HG03045 (cell line): ENCODE results near the gene RILPL1.
"Not testable (repeated sequence)": the region's sequence is repeated elsewhere in the genome, so short reads cannot be mapped to it uniquely, and the experiment has no call there.

Experiments
- ATAC-seq: cut with Tn5 transposase; IDR thresholded peaks from one replicate; pipeline ENCODE4 v1.9.1; 2021; ENCODE audit warnings: mild to moderate bottlenecking, moderate library complexity; ENCODE audit not compliant: unreplicated experiment

RILPL1 gene

DNA sequence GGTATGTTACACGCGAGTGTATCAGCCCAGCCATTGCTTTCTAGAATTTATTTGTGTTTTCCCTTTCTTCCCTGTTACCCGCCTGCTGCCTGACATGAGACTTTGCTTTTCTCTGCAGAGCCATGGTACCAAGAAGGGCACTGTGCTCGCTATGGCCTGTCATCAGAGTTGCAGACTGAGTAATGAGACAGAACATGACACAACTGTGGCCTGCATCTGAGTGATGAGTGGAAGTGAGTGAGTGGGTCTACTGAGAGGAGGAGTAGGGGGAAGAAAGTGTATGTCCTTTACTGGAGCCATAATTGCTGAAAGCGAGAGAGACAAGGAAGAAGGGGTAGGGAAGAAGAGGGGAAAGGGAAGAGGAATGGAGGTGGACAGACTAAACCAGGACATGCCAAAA is 2.9 kb downstream of the RILPL1 start:
- no peak for ATAC-seq

DNA sequence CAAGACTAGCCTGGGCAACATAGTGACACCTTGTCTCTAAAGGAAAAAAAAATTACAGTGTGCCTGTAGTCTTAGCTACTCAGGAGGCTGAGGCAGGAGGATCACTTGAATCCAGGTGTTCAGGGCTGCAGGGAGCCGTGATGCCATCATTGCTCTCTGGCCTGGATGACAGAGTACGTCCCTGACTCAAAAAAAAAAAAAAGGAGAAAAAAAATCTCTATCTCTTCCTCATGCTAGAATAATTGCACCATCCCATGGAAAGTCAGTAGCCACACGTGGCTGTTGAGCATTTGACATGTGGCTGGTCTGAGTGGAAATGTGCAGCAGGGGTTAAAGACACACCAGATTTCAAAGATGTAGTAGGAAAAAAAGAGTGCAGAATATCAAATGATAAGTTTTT is 3.8 kb downstream of the RILPL1 start:
- ATAC-seq: no peak

DNA sequence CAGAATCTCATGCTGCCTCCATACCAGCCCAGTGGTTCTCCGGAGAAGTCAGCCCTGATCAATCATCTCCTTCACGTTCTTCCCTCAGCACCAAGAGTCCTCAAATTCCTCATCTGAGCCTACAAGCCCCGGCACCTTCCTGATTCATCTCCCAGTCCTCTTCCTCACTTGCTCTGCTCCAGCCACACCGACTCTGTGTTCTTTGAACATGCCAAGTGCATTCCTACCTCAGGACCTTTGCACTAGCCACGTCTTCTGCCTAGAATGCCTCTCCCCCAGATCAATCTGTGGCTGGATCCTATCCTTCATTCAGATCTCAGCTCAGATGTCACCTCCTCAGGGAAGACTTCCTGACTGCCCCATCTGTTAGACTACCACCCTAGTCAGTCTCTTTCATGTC is 4.7 kb downstream of the RILPL1 start:
- no peak for ATAC-seq

DNA sequence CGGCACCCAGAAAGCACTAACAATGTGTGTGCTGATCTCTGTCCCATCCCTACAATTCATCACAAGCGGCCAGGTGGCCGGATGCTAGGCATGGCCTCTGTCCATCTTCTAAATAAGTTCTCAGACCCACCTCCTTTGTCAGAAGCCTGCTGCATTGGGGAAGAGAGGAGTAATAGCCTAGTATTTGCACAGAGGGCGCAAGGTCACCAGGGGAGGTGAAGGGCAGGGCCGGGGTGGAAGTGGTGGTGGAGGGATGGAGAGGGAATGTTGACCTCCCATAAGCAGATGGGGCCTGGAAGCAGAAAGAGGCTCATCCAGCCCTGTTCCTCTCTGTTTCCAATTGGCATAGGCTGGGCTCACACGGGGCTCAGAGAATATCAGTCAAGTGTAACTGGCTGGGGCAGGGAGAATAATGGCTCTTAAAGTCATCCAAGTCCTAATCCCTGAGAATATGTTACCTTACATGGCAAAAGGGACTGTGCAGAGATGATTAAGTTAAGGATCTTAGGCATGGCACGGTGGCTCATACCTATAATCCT is 6.9 kb downstream of the RILPL1 start:
- no peak for ATAC-seq

DNA sequence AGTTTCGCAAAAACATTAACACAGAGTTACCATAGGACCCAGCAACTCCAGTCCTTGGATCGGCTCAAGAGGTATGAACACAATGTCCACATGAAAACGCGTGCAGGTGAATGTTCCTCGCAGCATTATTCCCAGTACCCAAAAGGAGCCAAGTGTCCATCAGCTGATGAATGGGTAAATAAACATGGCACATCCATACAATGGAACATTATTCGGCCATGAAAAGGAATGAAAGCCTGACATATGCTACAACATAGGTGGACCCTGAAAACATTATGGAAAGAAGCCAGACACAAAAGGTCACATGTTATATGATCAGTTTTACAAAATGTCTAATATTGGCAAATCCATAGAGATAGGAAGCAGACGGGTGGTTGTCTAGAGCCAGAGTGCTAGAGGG is 9.1 kb downstream of the RILPL1 start:
- no peak for ATAC-seq

DNA sequence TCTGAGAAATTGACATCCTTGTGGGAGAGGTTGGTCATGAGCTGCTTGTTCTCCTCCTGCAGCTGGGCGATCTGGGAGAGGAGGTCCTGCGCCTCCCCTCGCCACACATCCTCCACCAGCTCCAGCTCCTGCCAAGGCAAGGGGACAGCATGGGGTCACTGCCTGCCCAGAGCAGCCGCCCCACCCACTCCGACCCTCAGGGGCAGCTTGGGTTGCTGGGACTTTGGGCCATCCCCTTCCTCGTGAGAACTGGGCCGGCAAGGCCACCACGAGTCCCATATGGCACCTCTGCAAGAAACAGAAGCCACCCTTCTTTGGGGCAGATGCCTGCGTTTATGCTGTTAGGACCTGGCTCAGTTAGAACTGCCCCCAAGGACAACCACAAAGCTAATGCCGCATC is 10.0 kb downstream of the RILPL1 start:
- no peak for ATAC-seq

DNA sequence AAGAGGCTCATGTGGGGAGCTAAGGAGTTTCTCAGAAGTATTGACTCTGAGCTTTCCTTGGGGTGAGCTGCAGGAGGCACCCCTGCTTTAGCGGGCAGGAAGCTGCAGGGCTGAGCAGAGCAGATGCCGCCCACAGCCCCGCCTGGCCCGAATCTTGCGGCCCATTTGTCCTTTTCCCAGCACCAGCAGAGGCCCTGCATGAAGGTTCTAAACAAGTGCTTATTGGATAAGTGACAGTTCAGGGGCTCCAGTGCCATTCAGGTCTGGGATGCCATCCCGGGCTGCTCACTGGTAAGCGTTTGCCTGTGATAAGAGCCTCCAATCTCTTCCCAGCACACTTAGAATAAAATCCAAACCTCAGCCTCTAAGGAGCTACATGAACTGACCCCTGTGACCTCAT is 11.4 kb downstream of the RILPL1 start:
- ATAC-seq: no peak

DNA sequence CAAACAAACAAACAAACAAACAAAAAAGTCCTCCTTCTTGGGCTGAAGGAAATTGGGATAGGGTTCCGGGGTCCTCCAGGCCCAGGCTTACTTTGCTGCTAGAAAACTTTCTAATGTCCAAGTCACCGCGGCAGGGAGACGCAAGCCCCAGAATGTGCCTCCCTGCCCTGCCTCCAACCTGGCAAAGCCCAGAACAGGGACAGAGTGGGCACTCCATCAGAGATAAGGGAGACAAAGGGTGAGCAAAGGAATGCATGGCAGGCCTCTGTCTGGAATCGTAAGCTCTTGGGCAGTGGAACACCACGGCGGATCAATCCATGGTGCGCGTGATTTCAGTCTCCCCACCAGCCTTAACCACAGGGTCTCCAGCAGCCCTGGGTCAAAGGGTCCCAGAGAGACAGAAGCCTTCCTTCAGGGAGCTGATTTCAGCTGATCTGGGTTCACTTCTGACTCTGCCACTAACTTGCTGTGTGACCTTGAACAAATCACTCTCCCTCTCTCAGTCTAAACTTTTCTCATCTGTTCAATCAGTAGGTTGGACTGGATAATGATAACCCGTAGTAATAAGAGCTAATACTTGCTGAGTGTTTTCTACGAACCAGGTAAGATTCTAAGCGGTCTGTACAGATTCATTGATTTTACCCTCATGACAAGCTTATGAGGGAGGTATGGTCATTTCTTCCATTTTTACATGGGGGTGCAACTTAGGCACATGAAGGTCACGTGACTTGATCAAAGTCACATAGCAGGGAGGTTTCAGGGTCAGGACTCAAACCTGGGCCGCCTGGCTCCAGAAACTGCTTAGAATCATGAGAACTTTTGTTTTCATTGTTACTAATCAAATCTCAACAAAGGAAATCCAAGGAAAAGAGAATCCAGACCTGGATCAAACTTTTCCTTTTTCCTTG is 12.7 kb downstream of the RILPL1 start:
- ATAC-seq: no peak

DNA sequence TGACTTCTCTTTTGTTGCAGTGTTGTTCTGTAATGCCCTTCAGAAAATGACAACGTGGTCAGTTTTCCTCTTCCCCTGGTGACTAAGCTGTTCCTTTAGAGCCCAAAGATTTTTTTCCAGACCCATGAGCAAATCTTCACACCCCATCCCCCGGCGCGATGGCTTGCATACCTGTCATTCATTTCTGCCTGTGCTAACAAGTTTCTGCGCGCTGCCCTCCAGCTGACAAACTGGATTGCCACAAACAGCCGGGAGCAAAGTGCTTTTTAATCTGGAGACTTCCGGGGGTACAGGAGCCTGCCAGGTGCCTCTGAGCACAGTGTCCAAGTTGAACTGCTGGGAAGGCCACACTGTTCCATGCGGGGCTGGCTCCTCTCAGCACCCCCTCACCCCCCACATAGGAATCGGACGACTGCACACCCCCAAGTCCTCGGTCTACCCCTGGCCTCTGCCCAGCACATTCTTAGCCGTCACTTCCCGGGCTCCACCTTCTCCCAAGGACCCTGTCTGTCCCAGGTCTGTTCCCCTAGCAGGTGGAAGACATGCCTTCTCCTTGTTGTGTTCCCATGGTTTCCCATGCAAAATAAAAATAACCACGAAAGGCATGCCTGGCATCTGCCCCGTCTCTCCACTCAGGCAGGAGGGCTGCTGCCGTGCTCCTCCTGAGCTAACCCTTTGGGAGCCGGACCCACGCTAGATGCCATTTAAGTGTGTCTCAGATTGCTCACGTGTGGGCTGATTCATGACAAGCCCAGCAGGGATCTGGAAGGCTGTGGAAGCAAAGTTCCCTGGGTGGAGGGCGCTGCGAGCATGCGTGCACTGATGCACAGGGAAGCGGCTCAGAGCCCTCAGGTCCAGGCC is 14.1 kb downstream of the RILPL1 start:
- ATAC-seq: no peak

DNA sequence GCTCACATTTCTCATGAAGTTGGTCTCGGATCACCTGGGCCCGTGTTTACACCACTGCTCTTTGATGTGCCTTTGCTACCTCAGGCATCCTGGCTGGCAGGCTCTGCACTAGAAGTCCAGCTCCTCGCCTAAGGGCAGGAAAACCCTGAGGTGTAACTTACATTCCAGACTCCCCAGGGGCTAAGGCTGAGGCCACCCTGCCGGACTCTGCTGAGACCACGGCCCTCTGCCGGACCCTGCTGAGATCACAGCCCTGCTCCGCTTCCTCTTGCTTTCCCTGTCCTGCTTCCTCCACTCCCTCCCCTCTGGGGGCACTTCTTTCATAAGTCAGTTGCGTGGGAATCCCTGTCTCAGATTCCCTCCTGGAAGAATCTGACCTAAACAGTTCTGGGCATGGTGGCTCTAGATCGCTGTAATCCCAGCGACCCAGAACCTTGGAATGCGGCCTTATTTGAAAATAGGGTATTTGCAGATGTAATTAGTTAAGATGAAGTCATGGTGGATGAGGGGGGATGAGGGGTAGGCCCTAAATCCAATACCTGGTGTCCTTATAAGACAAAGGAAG is 17.2 kb downstream of the RILPL1 start:
- ATAC-seq: no peak

DNA sequence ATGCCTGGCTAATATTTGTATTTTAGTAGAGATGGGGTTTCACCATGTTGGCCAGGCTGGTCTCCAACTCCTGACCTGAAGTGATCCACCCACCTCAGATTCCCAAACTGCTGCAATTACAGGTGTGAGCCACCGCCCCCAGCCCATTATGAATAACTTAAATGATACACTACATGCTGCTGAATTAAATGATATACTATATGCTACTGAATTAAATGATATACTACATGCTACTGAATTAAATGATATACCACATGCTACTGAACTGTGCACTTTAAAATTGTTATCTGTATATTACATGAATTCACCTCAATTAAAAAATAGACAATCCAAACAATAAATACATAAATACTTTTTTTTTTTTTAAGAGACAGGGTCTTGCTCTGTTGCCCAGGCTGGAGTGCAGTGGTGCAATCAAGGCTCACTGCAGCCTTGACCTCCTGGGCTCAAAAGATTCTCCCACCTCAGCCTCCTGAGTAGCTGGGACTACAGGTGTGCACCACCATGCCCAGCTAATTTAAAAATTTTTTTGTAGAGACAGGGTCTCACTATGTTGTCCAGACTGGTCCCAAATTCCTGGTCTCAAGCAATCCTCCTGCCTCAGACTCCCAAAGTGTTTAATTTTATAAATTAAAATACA is 18.8 kb downstream of the RILPL1 start:
- ATAC-seq: not testable (repeated sequence)

DNA sequence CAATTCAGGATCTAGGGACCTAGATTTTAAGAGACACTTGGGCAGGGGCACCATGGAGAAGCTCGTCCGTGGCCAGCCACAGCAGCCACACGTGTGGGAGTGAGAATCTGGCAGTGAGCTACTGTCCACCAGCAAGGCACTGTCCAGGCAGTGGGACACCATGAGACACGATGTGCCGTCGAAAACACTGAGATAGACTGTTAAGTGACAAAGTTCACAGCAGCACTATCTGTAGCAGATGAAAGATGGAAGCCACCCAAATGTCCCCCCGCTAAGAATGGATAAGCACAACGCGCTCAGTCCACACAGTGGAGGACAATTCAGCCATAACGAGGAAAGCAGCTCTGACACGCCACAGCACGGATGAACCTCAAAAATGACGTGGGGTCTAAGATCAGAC is 19.7 kb downstream of the RILPL1 start:
- ATAC-seq: no peak

DNA sequence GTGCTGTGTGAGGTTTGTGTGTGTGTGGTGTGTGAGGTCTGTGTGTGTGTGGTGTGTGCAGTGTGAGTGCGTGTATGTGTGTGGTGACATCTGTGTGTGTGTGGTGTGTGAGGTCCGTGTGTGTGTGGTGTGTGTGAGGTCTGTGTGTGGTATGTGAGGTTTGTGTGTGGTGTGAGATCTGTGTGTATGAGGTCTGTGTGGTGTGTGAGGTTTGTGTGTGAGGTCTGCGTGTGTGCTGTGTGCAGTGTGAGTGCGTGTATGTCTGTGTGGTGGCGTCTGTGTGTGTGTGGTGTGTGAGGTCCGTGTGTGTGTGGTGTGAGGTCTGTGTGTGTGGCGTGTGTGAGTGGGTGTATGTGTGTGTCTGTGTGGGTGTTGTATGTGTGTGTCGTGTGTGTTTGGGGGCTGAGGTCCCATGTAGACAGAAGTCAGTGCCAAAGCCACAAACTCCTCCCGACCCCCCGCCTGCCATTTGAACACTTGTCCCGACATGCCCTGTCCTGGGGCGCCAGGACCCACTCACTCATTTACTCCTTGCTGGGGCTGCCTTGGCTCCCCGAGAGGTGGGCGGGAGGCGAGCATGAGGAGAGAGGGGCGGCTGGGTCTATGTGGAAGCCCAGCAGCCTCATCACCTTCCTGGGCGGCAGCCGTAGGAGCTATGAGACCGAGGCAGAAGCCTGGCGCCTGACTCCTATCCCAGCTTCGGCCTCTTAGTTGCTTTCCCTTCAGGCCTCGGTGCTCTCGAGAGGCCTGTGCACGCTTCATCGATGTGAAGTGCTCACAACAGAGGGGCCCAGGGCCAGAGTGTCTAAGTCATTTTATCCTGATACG is 20.5 kb downstream of the RILPL1 start:
- no peak for ATAC-seq

DNA sequence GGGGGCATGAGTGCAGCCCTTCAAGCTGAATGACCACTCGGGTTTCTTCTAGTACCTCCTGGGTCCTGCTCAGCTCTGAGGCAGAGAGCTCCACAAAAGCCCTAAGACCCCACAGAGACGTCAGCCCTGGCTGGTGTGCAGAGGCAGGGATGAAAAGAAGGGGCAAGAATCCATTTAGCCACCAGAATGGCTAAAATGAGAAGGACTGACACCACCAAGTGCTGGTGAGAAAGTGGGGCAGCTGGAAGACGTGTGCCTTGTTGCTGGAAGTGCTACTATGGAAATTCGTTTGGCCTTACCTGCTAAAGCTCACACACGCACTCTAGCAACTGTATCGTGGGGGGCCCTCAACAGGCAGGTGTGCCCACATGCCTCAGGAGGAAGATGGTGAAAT is 26.7 kb downstream of the RILPL1 start:
- ATAC-seq: no peak

DNA sequence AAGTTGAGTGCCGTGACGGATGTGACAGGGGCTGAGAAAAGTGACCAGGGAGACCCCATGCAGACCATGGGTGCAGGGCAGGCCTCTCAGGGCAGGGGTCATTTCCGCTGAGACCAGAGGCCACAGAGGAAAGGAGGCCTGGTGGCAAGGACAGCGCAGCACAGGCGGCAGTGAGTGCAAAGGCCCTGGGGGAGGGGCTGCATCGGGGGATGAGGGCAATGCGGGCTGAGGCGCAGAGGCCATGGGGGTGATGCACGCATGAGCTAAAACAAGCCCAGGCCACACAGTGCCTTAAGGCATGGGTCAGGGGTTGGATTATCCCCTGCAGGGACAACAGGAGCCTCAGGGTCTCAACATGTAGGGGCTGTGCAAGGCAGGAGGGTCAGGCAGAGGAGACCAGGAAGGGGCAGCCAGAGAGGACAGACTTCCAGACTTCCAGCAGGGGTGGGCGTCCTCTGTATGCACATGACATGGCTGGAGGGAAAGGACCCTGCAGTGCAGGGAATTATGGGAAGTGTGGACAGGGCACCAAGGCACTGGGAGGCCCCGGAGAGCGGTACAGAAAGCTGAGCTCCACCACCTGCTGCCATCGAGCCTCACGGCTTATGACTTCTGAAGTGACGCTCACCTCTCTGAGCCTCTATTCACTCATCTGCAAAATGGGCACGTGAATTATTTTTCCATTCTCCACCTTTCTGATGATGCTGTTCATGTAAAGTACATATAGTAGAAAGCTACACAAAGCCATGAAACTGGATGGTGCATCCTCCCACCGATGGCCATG is 27.3 kb downstream of the RILPL1 start:
- ATAC-seq: no peak

DNA sequence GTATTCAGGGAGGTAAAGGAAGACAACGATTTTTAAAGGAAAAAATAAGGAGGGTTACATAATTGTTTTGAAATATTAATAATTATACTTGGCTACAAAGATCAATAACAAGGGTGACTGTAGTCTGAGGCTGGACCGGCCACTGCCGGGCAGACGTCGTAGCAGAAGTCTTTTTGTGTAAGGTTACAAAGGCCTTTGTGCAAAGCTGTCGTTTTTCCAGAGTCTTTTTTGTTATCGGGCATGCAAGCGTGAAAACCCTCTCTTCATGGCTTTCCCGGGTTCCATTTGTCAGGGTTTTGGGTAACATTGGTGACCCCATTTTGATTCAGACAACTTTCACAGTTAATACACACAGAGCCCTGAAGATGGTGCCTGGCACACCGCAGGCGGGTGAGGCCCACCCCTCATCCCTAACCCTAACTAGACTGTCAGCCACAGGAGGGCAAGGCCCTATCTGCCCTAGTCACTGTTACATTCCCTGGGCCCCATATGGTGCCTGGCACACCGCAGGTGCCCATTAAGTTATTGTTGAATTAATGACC is 31.3 kb downstream of the RILPL1 start:
- ATAC-seq: no peak

DNA sequence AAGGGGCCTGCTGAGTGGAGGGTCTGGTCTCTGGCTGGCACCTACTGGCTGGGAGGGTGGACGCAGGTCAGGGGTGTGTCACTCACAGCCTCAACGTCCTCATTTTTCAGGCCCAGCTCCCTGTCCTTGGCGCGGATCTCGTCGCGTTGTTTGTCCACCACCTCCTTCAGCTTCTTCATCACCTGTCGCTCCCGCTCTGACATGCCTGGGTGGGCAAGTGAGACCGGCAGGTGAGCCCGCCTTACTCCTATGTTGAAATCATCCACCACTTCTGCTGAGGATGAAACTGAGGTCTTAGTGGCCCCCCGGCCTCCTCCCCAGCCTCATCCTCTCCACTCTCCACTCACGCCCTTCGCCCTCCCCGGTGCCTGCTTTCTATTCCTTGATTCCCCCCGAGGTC is 34.2 kb downstream of the RILPL1 start:
- no peak for ATAC-seq

DNA sequence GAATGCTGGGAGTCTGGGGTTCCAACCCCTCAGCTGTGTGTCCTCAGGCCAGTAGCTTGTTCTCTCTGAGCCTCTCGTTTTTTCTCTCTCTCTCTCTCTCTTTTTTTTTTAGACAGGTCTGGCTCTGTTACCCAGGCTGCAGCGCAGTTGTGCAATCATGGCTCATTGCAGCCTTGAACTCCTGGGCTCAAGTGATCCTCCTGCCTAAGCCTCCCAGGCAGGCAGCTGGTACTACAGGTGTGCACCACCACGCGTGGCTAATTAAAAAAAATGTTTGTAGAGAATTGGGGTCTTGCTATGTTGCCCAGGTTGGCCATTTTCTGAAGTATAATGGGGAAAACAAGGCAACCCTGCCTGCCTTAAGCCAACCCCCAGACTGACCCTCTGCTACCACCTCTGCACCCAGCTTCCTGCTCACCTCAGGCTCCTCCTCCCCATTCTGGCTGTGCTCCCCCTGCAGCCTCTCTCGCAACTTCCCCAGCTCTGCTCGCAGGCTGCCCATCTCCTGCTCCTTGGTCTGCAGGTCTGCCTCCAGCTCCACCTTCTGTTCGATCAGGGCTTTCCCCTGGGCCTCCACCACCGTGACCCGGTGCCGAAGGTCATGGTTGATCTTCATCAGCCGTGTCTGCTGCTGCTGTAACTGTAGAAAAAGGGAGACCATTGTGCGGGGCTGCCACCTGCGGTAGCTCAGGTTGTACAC is 35.2 kb downstream of the RILPL1 start:
- no peak for ATAC-seq
